LNCAP (cell line): ENCODE measurements around the gene ABHD11.

ENCODE experiments used
- CTCF ChIP-seq: fragments of 450-650 bp; IDR thresholded peaks from 2 replicates; pipeline ENCODE4 v1.5.1; 2017; ENCODE audit warnings: mild to moderate bottlenecking

ABHD11 gene

GRCh38 chr7:73699370-73700068 is 39.1 kb downstream of the ABHD11 start:
- TF ChIP-seq CTCF: no peak

GRCh38 chr7:73698410-73698809 is 40.2 kb downstream of the ABHD11 start:
- no peak for TF ChIP-seq CTCF

GRCh38 chr7:73696372-73696771 is 42.2 kb downstream of the ABHD11 start:
- no peak for TF ChIP-seq CTCF

- TF ChIP-seq CTCF: no peak
Observed at GRCh38 chr7:73690646-73691045, 48.0 kb downstream of the ABHD11 start.

- TF ChIP-seq CTCF: no peak
Observed at GRCh38 chr7:73688288-73688687, 50.3 kb downstream of the ABHD11 start.
